GM21717 (cell line): Measurements from ENCODE around the gene FYCO1.

Source experiments
- ATAC-seq: cut with Tn5 transposase; IDR thresholded peaks from one replicate; pipeline ENCODE4 v1.9.1; 2021; ENCODE audit warnings: mild to moderate bottlenecking, moderate library complexity; ENCODE audit not compliant: unreplicated experiment

The FYCO1 gene

DNA sequence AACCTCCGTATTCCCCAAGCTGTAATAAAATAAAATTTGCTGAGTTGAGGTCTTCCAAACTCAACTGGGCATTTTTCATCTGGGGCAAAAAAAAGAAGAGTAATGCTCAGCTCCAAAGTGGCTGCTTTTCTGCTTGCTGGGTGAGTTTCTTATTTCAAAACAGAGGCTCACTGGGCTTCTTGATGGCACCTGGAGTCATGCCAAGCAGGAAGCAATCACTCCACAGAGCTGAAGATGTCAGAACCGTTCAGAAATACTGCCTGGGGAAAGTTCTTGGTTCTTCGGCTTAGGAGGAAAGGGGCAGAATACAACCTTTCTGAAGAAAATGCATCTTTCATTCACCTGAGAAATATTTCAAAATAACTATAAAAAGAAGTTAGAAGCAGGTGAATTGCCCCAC, 105.2 kb downstream of the FYCO1 start:
- no peak for ATAC-seq

DNA sequence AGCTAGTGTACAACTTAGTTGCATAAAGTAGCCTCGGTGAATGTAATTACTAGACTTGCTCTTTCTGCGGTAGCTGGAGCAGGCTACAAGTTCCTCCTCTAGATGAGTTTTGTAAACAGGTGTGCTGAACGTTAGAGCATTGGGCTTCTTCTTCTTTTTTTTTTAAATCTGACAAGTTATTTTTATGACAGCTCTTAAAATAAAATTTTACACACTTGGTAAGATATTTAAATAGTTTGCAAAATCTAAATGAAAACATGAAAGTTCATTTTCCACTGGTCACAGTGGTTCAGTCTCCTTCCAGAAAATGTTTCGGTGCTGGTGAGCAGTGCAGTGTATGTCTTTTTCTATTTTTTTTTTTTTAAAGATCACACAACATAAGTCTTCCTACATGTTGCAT, 106.3 kb downstream of the FYCO1 start:
- ATAC-seq = no peak

DNA sequence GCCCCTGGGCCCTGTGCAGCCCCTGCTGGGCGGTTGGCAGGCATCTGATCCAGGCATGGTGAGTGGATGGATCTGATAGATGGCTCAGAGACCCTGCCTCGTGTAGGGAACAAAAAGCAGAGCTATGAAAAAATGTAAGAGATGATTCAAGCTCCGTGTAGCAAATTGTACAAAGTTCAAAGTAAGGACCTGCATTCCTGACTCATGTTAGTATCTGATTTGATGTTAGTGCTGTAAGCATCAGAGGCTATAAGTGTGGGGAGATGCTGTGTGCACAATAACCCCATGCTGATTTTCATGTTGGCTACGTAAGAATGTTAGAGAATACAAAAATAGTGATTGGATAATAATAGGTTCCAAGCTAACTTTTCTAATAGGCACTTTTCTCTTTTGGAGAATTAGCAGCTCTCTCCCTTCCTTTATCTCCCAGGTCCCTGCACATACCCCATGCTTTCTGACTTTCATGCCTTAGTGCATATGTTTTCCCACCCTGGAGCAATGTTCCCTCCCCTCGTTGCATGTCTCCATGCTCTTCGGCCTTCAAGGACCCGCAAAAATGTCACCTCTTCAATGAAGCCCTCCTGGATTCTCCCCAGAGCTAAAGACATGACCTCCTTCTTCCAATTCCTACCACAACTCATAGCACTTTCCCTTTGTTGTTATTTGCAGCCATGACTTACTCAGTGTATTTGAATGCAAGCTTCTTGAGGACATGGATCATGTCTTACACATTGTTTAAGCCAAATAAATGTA, 107.7 kb downstream of the FYCO1 start:
- no peak for ATAC-seq

DNA sequence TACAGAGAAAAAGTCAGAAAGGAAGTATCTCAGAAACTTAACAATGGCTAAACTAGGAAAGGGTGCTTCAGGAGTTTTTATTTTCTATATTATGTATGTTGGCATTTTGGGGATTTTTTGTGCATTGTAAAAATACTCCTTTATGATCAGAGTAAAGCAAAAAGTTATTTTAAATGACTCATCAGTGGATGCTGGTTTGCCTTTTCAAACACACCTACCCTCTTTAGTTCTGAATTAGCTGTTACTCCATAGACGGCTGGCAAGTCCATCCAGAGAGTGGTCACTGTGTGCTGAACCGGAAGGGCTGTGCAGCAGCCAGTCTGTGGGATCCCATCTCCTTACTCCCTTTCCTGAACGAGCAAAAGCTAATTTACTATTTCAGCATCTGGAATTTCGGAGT, 108.3 kb downstream of the FYCO1 start:
- ATAC-seq = no peak

DNA sequence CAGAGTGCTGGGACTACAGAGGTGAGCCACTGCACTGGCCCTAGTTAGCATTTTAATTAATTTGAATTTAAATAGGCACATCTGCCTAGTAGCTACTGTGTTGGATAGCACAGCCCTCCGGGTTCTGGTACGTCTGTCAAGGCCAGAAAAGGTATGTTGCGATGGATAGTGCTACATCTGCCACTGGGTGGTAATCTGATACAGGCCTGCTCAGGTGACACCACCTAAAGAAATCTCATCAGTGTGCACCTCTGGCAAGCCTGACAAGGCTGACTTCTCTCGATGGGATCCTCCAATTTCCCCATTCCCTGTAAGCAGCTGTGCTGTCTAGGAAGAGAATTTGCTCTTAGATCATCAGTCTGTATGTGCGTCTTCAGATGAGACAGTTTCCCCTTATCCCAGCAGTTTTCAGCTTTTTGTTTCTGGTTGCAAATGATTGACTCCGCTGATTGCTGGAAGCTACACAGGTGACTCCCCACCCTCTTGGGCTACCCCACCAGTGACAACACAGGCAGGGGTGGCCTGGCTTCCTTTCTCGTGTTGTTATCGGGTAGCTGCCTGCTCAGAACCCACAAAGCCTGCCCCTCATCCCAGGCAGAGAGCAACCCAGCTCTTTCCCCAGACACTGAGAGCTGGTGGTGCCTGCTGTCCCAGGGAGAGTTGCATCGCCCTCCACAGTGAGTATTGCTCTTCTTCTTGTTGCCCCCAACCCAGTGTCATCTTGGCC, 109.5 kb downstream of the FYCO1 start, which contains the start of gene CCR9:
Gene CCR9, plus strand, starts transcription at position 565 of the 727 bp plus-strand sequence. CDS start 8,391 bp downstream, outside the sequence.
- ATAC-seq = no peak

DNA sequence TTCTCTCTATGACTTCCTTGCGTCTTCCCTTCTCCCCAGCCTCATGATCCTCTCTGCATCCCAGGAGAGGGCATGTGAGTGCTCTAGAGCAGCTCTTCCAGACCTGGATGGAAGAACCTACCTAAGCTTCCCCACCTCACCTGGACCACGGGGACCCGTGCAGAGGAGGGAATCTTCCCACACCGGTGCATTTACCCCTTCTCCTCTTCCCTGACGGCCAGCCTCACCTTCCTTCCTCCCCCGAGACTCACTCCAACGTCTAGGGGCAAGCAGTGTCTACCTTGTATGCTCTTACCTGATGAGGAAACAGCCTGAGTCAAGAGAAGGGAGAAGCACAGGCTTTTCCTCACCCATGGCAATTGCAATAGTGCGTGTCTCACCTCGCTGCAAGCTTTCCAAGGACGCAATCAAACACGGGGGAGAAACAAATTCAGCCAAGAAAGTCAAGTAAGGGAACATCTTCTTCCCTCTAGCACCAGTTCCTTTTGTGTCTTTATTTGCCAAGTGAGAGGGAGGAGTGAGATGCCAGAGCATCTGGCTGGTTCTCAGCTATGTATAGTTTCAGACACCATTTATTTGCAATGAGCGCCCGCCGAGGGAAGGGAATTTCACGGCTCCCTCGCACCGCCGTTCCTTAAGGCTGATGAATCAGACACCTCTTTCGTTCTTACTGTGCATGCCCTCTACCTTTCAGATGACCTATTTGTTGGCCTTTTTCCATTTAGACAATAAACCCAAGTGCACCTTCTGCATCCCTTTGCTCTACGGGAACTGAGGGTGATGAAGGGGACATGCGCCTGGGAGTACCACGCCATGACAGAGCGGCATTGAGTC, 111.0 kb downstream of the FYCO1 start:
- no peak for ATAC-seq

DNA sequence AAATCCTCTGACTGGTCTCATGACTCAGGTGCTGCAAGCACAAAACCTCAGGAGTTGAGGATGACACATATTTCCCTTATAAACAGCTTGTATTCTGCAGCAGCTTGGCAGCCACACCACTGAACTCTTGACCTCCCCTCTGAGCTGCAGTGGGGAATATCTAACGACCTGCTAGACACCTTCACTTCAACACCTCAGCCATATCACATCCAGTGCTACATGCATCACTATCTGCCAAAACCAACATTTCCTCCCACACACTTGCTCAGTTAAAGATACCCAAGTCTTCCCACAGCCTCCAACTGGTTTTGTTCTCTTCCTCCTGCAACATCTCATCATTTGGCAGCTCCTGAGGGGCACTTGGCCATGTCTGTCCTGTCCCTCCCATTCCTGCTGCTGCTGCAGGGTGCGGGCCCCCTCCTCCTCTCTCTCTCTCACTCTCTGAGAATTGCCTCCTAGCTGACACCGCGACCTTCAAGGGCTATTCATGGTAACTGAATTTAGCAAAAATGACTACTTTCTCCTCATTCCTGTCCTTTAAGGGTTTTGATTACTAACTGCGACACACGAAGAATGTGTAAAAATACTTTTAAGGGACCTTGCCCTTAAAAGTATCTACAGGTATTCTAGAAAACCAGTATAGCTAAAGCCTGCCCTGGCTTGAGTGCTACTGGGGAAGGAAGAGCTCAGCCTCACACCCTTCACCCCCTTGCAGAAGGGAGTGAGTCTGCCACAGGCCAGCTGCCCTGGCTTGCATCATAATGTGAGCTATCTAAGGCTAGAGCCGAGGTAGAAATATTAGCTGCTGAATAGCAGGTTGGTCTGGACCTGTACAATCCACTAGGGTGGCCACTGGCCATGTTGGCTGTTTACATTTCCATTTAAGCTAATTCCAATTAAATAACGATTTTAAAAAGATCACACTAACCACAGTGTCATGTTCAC, 114.3 kb downstream of the FYCO1 start:
- ATAC-seq = no peak

DNA sequence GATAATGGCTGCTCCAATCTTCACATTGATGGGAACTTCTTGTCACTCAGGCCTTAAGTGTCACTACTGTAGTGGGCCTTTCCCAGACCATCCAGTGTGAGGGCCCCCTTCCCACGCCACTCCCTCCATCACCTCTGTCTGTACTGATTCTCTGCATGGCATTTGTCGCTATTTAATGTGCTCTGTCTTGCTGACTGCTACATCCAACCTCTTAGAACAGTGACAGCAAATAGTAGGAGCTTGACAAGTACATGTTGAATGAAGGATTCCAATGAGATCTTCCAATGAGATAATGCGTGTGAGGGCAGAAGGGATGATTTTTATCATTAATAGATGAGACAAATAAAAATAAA, 114.9 kb downstream of the FYCO1 start:
- no peak for ATAC-seq

DNA sequence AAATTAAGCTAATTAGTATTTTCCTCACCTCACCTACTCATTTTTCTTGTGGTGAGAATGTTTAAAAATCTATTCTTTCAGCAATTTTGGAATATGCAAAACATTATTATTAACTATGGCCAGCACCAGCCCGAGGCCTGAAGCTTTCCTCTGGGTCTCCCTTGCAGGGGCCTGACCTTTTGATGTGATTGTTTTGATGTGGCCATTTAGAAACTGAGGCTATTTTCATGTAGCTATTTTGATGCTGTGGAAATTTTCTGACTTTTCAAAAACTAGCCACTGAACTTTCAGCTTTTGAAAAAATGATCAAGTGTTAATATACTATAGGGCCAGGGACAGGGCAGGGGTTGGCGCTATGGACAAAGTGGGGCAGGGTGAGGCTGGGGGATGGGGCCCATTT, 117.5 kb downstream of the FYCO1 start:
- no peak for ATAC-seq

DNA sequence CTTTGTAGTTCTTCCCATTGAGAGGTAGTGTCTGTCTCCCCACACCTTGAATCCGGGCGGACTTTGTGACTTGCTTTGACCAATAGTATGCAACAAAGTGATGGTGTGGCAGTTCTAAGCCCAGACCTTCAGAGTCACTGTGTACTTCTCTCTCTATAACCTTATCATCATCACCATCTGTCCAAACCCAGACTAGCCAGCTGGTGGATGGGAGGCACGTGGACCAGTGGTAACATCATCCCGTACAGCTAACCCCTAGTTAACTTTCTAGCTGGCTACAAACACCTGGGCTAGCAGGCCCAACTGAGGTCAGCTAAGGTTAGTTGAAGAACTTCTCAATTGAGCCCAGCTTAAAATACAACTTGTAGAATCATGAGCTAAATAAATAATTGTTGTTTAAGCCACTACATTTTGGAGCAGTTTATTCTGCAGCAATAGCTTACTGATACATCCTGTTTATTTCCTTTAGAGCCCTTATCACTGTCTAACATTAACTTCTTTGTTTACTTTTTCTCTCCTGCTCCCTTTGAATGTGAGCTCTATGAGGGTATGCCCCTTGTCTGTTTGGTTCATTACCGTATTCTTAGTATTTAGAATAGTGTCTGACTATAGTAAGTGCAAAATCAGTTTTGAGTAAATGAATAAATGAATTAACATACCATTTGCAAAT, 120.8 kb downstream of the FYCO1 start:
- no peak for ATAC-seq

DNA sequence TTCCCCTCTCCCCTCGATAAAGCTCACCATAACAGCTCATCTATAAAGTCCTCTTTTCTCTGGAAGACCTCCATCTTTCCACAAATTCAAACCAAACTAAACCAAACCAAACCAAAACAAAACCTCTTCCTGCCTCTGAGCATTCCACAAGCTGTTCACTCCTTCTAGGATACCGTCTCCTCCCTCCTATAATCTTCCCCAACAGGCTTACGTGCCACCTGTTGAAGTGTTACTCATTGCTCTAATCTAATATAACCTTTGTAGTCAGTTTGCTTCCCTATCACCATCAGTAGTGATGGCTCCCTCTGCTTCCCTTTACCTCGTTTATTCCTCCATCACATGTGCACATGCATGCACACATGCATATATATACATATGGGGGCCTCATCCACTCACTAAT, 122.0 kb downstream of the FYCO1 start:
- no peak for ATAC-seq

DNA sequence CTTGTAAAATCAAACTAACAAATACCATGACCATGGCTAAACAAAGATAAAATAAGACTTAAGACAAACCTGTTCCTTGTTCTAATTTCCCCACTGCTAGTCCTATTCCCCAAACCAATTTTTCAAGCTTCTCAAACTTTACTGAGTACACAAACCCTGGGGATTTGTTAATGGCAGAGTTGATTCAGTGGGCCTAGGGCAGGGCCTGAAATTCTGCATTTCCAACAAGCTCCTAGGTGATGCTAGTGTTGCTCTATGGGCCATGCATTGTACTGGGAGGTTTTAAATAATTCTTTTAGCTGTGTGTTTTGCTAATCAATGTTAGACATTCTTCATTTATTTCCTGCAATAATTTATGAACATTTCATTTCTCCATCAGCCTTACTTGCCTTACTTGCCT, 122.6 kb downstream of the FYCO1 start:
- ATAC-seq = no peak

DNA sequence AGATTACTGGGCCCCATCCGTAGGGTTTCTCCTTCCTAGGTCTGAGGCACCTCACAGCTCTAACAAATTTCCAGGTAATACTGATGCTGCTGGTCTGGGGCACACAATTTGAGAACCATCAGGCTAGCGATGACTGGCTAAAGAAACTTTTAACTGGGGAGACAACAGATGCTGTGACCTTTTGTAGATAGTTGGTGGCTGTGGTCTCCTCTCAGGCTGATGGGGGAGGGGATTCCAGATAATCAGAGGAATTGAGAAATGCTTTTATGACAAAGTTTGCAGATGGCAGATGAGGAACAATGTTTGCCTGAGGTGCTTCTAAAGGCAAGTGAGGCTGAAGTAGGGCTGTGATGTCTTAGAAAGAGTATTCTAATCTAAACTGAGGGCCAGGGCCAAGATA, 123.1 kb downstream of the FYCO1 start:
- ATAC-seq = no peak

DNA sequence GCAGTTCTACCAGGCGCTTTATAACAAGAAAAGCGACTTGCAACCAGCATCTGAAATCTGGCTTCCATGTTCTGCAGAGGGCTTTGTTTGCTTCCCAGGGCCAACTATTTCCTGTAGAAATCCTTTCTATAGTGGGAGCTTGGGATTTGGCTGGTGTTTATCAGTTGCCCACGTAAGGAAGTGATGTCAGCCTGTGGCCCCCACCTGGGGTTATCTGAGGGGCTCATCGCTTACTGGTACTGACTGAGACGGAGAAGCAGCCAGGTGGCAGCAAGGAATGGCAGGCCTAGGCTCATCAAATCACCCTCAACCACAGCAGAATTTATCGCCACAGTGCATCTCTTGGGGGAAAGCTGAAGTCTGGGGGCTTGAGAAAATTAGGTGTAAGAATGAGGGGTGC, 123.8 kb downstream of the FYCO1 start:
- no peak for ATAC-seq

DNA sequence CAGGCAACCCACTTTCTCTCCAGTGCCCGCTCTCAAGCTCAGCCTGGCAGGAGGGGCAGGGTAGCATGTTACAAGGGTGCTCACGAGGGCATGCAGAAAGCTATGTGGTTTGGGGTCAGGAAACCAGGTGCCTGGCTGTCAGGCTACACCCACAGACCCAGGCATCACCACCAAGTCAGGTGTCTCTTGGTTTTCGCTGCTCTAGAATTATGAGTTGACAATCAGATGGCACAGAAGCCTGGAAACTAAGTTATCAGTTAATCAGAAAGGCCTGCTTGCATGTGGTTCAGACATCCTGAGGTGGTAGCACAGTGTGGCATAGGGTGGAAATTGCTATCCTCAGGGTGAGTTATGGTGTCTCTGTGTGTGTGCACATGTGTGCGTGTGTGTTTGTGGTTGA, 125.5 kb downstream of the FYCO1 start:
- ATAC-seq = no peak

DNA sequence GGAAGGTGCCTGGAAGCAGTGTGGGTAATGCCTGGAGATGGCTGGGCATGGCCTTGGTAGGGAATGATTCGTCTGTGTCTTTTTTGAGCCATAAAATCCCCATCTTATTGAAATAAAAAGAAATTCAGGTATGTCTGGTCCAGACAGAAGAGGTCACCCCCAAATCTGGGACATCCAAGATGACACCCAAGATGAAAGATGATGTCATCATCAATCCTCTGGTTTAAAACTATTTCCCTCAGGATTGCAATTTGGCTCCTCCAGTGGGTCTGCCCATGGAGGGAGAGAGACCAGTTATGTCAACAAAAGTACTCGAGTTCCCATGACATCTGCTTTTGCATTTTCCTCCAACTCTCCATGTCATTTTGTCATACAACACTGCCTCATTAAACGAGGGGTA, 126.0 kb downstream of the FYCO1 start:
- no peak for ATAC-seq

DNA sequence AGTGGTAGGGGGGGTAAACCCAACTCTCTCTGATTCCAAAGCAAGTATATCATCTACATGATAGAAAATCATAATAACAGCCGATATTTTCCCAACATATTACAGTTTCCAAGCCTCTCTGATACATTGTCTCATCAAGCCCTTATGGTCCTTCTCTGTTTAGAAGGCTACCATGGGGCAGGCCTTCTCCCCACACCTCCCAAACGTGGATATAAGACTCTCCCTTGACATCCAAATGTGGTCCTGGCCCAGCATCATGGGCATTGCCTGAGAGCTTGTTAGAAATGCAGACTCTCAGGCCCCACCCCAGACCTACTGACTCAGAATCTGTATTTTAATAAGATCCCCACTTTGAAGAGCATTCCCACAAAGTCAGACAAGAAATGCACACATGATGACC, 127.0 kb downstream of the FYCO1 start:
- ATAC-seq = no peak

DNA sequence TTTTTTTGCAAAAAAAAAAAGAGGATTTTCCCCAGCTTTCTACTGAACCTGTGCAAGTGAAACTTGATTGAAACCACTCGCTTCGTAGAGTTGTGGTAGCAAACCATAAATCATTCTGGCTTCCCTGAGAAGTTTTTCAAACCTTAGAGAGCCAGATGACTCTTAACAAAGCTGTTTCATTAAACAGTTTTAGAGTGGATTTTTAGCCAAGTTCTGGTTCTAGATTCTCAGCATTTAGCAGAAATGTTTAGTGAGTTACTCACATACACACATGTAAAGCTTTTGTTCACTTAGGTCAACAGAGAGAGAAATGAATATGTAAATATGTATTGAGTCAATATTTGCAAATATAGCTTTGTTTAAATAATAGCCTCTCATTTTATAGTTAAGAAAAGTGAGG, 127.4 kb downstream of the FYCO1 start:
- ATAC-seq = no peak
